HL-60 (cell line): ENCODE data around the gene GDA.

Source experiments
- DNase-seq, 2 experiments: peaks; one replicate each; pipeline ENCODE4 v3.0.0-alpha.2; 2010 to 2020; ENCODE audit warnings: low read depth in 1 of 2, low spot score in 1 of 2
- H3K27ac ChIP-seq: fragments of 250-450 bp; sonication (Bioruptor Pico); replicated peaks from 2 replicates; pipeline ENCODE4 v1.5.1; 2020; ENCODE audit warnings: mild to moderate bottlenecking, moderate library complexity
- H3K27me3 ChIP-seq: fragments of 250-450 bp; sonication (Bioruptor Pico); 2 replicates; pipeline ENCODE4 v1.5.1; 2021; ENCODE audit warnings: mild to moderate bottlenecking, moderate library complexity; ENCODE audit not compliant: insufficient read depth, poor library complexity, severe bottlenecking
- H3K4me3 ChIP-seq: replicated peaks from 2 replicates; pipeline ENCODE4 v1.5.1; 2011; ENCODE audit warnings: mild to moderate bottlenecking, control low read depth, low read length; ENCODE audit not compliant: insufficient read depth
- GABPA ChIP-seq: IDR thresholded peaks from 2 replicates; pipeline ENCODE4 v1.6.1; 2012; ENCODE audit warnings: low read depth
- POLR2AphosphoS5 ChIP-seq: IDR thresholded peaks from 2 replicates; pipeline ENCODE4 v1.6.1; 2012; ENCODE audit warnings: low read depth
- SPI1 ChIP-seq: IDR thresholded peaks from 2 replicates; pipeline ENCODE4 v1.6.1; 2012; ENCODE audit warnings: low read depth, mild to moderate bottlenecking, borderline replicate concordance
- TF ChIP-seq, protein P1 (sequence below): IDR thresholded peaks from one replicate; pipeline ENCODE4 v1.5.1; 2011; ENCODE audit warnings: low read length, control low read depth, inconsistent platforms; ENCODE audit not compliant: insufficient read depth
- TF ChIP-seq, protein P2 (sequence below): IDR thresholded peaks from 2 replicates; pipeline ENCODE4 v1.6.1; 2012; ENCODE audit warnings: low read depth; ENCODE audit not compliant: insufficient replicate concordance

The GDA gene

DNA sequence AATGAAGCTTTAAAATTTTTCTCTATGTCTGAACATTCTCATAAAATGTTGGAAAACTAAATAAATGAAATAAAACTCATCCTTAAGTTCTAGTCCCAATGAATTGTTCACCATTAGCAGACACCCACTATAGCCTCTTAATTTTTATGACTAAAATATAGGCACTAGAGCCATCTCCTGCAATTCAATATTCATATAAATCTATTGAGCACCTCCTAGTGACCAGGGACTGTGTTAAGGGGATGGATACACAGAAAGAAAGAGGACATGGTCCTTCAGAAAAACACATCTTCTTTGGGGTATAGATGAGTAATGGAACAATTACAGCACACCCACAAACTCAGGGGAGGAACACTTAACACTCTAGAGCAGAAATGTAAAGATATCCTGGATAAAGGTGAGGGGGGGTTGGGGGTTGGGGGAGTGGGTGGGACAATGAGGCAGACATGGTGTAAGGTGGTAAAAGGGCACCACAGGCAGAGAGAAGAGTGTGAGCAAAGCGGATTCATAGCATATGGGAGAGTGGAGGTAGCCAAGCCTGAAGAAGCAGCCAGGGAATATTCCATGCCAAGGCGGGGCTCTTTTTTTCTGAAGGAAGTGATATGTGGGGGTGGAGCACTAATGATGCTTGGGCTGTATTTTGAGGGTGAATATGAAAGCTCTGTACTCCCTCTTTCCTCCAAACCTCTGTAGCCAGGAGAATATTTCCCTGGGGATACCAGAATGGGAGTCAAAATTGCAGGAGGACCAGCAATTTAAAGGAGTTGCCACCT, 3.3 kb upstream of the GDA start:
- TF ChIP-seq, protein P1, sequence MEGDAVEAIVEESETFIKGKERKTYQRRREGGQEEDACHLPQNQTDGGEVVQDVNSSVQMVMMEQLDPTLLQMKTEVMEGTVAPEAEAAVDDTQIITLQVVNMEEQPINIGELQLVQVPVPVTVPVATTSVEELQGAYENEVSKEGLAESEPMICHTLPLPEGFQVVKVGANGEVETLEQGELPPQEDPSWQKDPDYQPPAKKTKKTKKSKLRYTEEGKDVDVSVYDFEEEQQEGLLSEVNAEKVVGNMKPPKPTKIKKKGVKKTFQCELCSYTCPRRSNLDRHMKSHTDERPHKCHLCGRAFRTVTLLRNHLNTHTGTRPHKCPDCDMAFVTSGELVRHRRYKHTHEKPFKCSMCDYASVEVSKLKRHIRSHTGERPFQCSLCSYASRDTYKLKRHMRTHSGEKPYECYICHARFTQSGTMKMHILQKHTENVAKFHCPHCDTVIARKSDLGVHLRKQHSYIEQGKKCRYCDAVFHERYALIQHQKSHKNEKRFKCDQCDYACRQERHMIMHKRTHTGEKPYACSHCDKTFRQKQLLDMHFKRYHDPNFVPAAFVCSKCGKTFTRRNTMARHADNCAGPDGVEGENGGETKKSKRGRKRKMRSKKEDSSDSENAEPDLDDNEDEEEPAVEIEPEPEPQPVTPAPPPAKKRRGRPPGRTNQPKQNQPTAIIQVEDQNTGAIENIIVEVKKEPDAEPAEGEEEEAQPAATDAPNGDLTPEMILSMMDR: no peak
- TF ChIP-seq, protein P2, sequence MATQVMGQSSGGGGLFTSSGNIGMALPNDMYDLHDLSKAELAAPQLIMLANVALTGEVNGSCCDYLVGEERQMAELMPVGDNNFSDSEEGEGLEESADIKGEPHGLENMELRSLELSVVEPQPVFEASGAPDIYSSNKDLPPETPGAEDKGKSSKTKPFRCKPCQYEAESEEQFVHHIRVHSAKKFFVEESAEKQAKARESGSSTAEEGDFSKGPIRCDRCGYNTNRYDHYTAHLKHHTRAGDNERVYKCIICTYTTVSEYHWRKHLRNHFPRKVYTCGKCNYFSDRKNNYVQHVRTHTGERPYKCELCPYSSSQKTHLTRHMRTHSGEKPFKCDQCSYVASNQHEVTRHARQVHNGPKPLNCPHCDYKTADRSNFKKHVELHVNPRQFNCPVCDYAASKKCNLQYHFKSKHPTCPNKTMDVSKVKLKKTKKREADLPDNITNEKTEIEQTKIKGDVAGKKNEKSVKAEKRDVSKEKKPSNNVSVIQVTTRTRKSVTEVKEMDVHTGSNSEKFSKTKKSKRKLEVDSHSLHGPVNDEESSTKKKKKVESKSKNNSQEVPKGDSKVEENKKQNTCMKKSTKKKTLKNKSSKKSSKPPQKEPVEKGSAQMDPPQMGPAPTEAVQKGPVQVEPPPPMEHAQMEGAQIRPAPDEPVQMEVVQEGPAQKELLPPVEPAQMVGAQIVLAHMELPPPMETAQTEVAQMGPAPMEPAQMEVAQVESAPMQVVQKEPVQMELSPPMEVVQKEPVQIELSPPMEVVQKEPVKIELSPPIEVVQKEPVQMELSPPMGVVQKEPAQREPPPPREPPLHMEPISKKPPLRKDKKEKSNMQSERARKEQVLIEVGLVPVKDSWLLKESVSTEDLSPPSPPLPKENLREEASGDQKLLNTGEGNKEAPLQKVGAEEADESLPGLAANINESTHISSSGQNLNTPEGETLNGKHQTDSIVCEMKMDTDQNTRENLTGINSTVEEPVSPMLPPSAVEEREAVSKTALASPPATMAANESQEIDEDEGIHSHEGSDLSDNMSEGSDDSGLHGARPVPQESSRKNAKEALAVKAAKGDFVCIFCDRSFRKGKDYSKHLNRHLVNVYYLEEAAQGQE: no peak
- no peak for TF ChIP-seq GABPA
- TF ChIP-seq SPI1: no peak
- TF ChIP-seq POLR2AphosphoS5: no peak
- H3K4me3 ChIP-seq: no peak overlapping the region
- H3K27me3 ChIP-seq: peaks cover 20% of the 10 kb centered on the region
- DNase-seq: no peak
- H3K27ac ChIP-seq: no peak overlapping the region

DNA sequence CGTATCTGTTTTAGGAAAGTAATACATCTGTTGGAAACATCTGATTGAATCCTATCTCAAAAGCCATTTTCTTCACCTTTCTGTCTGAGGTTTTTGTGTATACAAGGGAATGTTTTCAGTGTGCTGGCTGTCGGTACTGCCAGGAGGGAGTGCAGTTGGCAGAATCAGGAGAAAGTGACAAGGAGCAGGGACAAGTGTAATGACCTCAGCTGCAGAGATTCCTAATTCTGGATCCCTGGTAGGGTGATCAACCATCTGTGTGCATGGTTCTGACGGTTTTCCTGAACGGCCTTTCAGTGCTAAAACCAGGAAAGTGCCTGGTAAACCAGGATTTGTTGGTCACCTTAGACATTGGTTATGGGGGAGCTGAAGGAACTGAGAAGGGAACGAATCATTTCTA, 1.6 kb upstream of the GDA start:
- TF ChIP-seq POLR2AphosphoS5 (no peak), GABPA (no peak), SPI1 (no peak)
- TF ChIP-seq, protein P1: no peak
- Histone ChIP-seq H3K4me3 (no peak overlapping the region), H3K27me3 (peaks cover 21% of the 10 kb centered on the region), H3K27ac (no peak overlapping the region)
- no peak for DNase-seq

DNA sequence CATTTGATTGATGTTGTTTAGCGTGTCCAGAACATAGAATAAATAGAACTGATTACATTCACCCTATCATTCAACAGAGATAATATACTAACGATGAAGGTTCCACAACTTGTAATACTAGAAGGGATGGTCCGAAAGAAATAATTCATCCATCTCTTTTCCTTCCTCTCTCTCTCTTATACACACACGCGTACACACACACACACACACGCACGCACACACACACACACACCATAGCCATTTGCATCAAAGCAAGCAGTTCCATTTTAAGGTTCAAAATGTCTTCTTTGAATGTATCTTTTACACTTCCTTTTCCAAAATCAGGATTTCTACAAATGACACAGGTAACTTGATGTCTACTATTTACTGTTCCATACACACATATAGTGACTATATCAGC, 887 bp downstream of the GDA start:
- Histone ChIP-seq H3K27ac (no peak overlapping the region), H3K27me3 (peaks cover 21% of the 10 kb centered on the region), H3K4me3 (no peak overlapping the region)
- DNase-seq: no peak
- TF ChIP-seq, protein P2: no peak
- TF ChIP-seq POLR2AphosphoS5 (no peak), SPI1 (no peak), GABPA (no peak)
- TF ChIP-seq, protein P1: no peak

DNA sequence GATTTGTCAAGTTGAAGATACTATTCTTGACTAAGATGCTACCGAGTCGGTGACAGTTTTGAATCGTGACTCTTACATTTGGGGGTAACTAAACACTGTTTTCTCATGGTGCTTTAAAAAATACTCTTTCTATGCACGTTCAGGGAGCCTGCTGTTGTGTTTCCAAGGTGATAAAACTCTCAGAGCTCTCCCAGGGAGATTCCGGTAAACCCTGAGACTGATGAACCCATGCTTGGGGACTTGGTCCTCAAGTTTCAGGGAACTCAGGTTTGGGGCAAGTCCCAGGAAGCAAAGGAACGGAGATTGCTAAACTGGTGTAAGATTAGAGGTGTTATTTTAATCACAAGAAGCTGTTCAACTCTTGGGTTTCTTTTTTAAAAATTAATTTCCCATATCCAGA, 1.4 kb downstream of the GDA start:
- no peak for DNase-seq
- H3K4me3 ChIP-seq: no peak overlapping the region

More for the DNA sequence above, 1.4 kb downstream of the GDA start:
- peaks cover 21% of the 10 kb centered on the region for H3K27me3 ChIP-seq
- H3K27ac ChIP-seq: no peak overlapping the region
- TF ChIP-seq, protein P2: no peak
- no peak for TF ChIP-seq SPI1
- TF ChIP-seq GABPA: no peak
- TF ChIP-seq POLR2AphosphoS5: no peak
- TF ChIP-seq, protein P1: no peak
